ENCODE measurements around the gene RAMP1.

DNA sequence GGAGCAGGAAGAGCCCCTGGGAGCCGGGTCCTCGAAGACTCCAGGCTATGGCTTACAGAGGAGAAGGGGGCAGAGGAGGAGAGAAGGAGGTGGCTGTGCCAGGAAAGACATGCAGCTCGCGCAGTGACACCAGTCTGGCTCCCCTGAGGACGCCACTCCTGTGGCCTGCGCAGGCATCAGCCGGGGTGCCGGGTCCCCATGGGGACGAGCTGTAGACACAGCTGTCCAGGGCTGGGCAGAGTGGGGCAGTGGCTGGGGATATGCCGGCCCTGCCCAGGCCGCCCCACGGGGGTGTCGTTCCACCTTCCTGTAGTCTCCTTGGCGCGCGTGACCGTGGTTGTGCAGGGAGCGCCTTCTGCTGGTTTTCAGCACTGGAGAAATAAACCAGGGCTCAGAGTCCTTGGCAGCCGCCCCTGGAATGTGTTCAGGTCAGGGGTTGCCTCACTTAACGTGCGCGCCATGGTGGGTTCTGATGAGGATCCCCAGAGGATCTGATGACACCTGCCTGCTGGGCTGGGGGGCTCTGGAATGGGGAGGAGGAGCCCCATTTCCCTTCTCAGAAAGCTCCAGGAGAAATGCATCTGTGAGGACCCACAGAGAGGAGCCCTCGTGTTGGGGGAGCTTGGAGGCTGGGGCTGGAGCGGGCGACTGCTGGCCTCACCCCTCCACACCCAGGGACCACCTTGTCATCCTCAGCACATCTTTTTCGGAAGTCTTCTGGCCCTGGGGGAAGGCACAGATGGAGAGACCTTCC is 26.7 kb downstream of the RAMP1 start:
- TF ChIP-seq CTCF (IDR thresholded peaks at IDR 0.05; ENCODE audit: low read length) (no peak), EZH2 (IDR thresholded peaks at IDR 0.05; ENCODE audit: borderline replicate concordance, low read length) (no peak)

Data from OCI-LY1 (cell line).